ENCODE results near the gene FAM83B.
"Not testable (repeated sequence)": the region's sequence is repeated elsewhere in the genome, so short reads cannot be mapped to it uniquely, and the experiment has no call there.

Gene FAM83B

GRCh38 chr6:54971825-54972224, 125.3 kb downstream of the FAM83B start:
- no peak for DNase-seq
- CTCF ChIA-PET: interaction anchor here (1.3 kb wide), 1 partner anchor 16 kb away, joined by 3 read pairs; no protein-coding TSS in a partner anchor
- POLR2A ChIA-PET: no interaction called here
- Histone ChIP-seq H3K4me3 (ENCODE audit: control insufficient read depth in 1 of 7, extremely low read depth in 1 of 7, insufficient read depth in 4 of 7, low read depth in 2 of 7, low read length in 6 of 7) (no peak overlapping the region), H3K4me1 (ENCODE audit: control extremely low read depth in 1 of 4, control insufficient read depth in 4 of 4, insufficient read depth in 4 of 4, low read length in 3 of 4) (no peaks in the 10 kb centered on the region), H3K9me3 (ENCODE audit: control extremely low read depth in 1 of 5, control insufficient read depth in 4 of 5, insufficient read depth in 2 of 5, low read depth in 1 of 5, low read length in 4 of 5) (no peaks in the 10 kb centered on the region), H3K27ac (ENCODE audit: insufficient read depth in 1 of 2, low read depth in 1 of 2, low read length in 2 of 2, poor library complexity in 1 of 2, severe bottlenecking in 2 of 2) (no peak overlapping the region), H3K36me3 (ENCODE audit: control insufficient read depth in 4 of 4, insufficient read depth in 4 of 4, low read length in 3 of 4) (no peaks in the 10 kb centered on the region), H3K27me3 (replicated peaks in 2 of 5; ENCODE audit: control insufficient read depth in 4 of 5, insufficient read depth in 5 of 5, low read length in 4 of 5) (no peaks in the 10 kb centered on the region)
- 77% methylated on average over 2 of the region's 2 CpGs for WGBS (ENCODE audit: insufficient coverage)

- H3K9me3 ChIP-seq (ENCODE audit: control extremely low read depth in 1 of 5, control insufficient read depth in 4 of 5, insufficient read depth in 2 of 5, low read depth in 1 of 5, low read length in 4 of 5); H3K36me3 ChIP-seq (ENCODE audit: control insufficient read depth in 4 of 4, insufficient read depth in 4 of 4, low read length in 3 of 4); DNase-seq; H3K4me3 ChIP-seq (ENCODE audit: control insufficient read depth in 1 of 7, extremely low read depth in 1 of 7, insufficient read depth in 4 of 7, low read depth in 2 of 7, low read length in 6 of 7); H3K27ac ChIP-seq (ENCODE audit: insufficient read depth in 1 of 2, low read depth in 1 of 2, low read length in 2 of 2, poor library complexity in 1 of 2, severe bottlenecking in 2 of 2); POLR2A ChIA-PET; CTCF ChIA-PET; H3K27me3 ChIP-seq (replicated peaks in 2 of 5; ENCODE audit: control insufficient read depth in 4 of 5, insufficient read depth in 5 of 5, low read length in 4 of 5); H3K4me1 ChIP-seq (ENCODE audit: control extremely low read depth in 1 of 4, control insufficient read depth in 4 of 4, insufficient read depth in 4 of 4, low read length in 3 of 4): not testable (repeated sequence)
- WGBS (ENCODE audit: insufficient coverage): 95% methylated on average over 17 of the region's 24 CpGs
Observed at GRCh38 chr6:54979161-54979560, 132.6 kb downstream of the FAM83B start.

- Histone ChIP-seq H3K4me3 (ENCODE audit: control insufficient read depth in 1 of 7, extremely low read depth in 1 of 7, insufficient read depth in 4 of 7, low read depth in 2 of 7, low read length in 6 of 7) (no peak overlapping the region), H3K36me3 (ENCODE audit: control insufficient read depth in 4 of 4, insufficient read depth in 4 of 4, low read length in 3 of 4) (no peaks in the 10 kb centered on the region), H3K27ac (ENCODE audit: insufficient read depth in 1 of 2, low read depth in 1 of 2, low read length in 2 of 2, poor library complexity in 1 of 2, severe bottlenecking in 2 of 2) (no peak overlapping the region), H3K9me3 (ENCODE audit: control extremely low read depth in 1 of 5, control insufficient read depth in 4 of 5, insufficient read depth in 2 of 5, low read depth in 1 of 5, low read length in 4 of 5) (peaks cover 0 to 2% (median 0%) of the 10 kb centered on the region in 5 experiments), H3K27me3 (replicated peaks in 2 of 5; ENCODE audit: control insufficient read depth in 4 of 5, insufficient read depth in 5 of 5, low read length in 4 of 5) (no peaks in the 10 kb centered on the region), H3K4me1 (ENCODE audit: control extremely low read depth in 1 of 4, control insufficient read depth in 4 of 4, insufficient read depth in 4 of 4, low read length in 3 of 4) (no peaks in the 10 kb centered on the region)
- no peak for DNase-seq
- ChIA-PET POLR2A (no interaction called here), CTCF (no interaction called here)
- WGBS (ENCODE audit: insufficient coverage): 96% methylated on average over 11 of the region's 14 CpGs
Observed at GRCh38 chr6:54980511-54981275, 134.1 kb downstream of the FAM83B start.

GRCh38 chr6:54981276-54981609, 134.7 kb downstream of the FAM83B start:
- WGBS (ENCODE audit: insufficient coverage): 90% methylated on average over 2 of the region's 2 CpGs
- Histone ChIP-seq H3K4me1 (ENCODE audit: control extremely low read depth in 1 of 4, control insufficient read depth in 4 of 4, insufficient read depth in 4 of 4, low read length in 3 of 4) (no peaks in the 10 kb centered on the region), H3K9me3 (ENCODE audit: control extremely low read depth in 1 of 5, control insufficient read depth in 4 of 5, insufficient read depth in 2 of 5, low read depth in 1 of 5, low read length in 4 of 5) (peaks cover 0 to 2% (median 0%) of the 10 kb centered on the region in 5 experiments), H3K27me3 (replicated peaks in 2 of 5; ENCODE audit: control insufficient read depth in 4 of 5, insufficient read depth in 5 of 5, low read length in 4 of 5) (no peaks in the 10 kb centered on the region), H3K4me3 (ENCODE audit: control insufficient read depth in 1 of 7, extremely low read depth in 1 of 7, insufficient read depth in 4 of 7, low read depth in 2 of 7, low read length in 6 of 7) (no peak overlapping the region), H3K36me3 (ENCODE audit: control insufficient read depth in 4 of 4, insufficient read depth in 4 of 4, low read length in 3 of 4) (no peaks in the 10 kb centered on the region), H3K27ac (ENCODE audit: insufficient read depth in 1 of 2, low read depth in 1 of 2, low read length in 2 of 2, poor library complexity in 1 of 2, severe bottlenecking in 2 of 2) (no peak overlapping the region)
- no peak for DNase-seq
- CTCF ChIA-PET: no interaction called here
- POLR2A ChIA-PET: no interaction called here

GRCh38 chr6:54981647-54982046, 135.1 kb downstream of the FAM83B start:
- no peak overlapping the region for H3K27ac ChIP-seq (ENCODE audit: insufficient read depth in 1 of 2, low read depth in 1 of 2, low read length in 2 of 2, poor library complexity in 1 of 2, severe bottlenecking in 2 of 2)
- no peaks in the 10 kb centered on the region for H3K27me3 ChIP-seq (replicated peaks in 2 of 5; ENCODE audit: control insufficient read depth in 4 of 5, insufficient read depth in 5 of 5, low read length in 4 of 5)
- POLR2A ChIA-PET: no interaction called here
- WGBS (ENCODE audit: insufficient coverage): 92% methylated on average over 2 of the region's 3 CpGs
- peaks cover 0 to 2% (median 0%) of the 10 kb centered on the region in 5 experiments for H3K9me3 ChIP-seq (ENCODE audit: control extremely low read depth in 1 of 5, control insufficient read depth in 4 of 5, insufficient read depth in 2 of 5, low read depth in 1 of 5, low read length in 4 of 5)
- H3K4me3 ChIP-seq (ENCODE audit: control insufficient read depth in 1 of 7, extremely low read depth in 1 of 7, insufficient read depth in 4 of 7, low read depth in 2 of 7, low read length in 6 of 7): no peak overlapping the region
- no peak for DNase-seq
- H3K4me1 ChIP-seq (ENCODE audit: control extremely low read depth in 1 of 4, control insufficient read depth in 4 of 4, insufficient read depth in 4 of 4, low read length in 3 of 4): no peaks in the 10 kb centered on the region
- no peaks in the 10 kb centered on the region for H3K36me3 ChIP-seq (ENCODE audit: control insufficient read depth in 4 of 4, insufficient read depth in 4 of 4, low read length in 3 of 4)
- CTCF ChIA-PET: interaction anchor here (1.6 kb wide), 1 partner anchor 11 kb away, joined by 3 read pairs; no protein-coding TSS in a partner anchor

GRCh38 chr6:54987633-54988290, 141.2 kb downstream of the FAM83B start:
- no peak for DNase-seq
- ChIA-PET POLR2A (no interaction called here), CTCF (no interaction called here)
- peaks cover 0 to 2% (median 1%) of the 10 kb centered on the region in 5 experiments for H3K9me3 ChIP-seq (ENCODE audit: control extremely low read depth in 1 of 5, control insufficient read depth in 4 of 5, insufficient read depth in 2 of 5, low read depth in 1 of 5, low read length in 4 of 5)
- H3K4me1 ChIP-seq (ENCODE audit: control extremely low read depth in 1 of 4, control insufficient read depth in 4 of 4, insufficient read depth in 4 of 4, low read length in 3 of 4): no peaks in the 10 kb centered on the region
- no peak overlapping the region for H3K27ac ChIP-seq (ENCODE audit: insufficient read depth in 1 of 2, low read depth in 1 of 2, low read length in 2 of 2, poor library complexity in 1 of 2, severe bottlenecking in 2 of 2)
- no peaks in the 10 kb centered on the region for H3K27me3 ChIP-seq (replicated peaks in 2 of 5; ENCODE audit: control insufficient read depth in 4 of 5, insufficient read depth in 5 of 5, low read length in 4 of 5)
- H3K36me3 ChIP-seq (ENCODE audit: control insufficient read depth in 4 of 4, insufficient read depth in 4 of 4, low read length in 3 of 4): no peaks in the 10 kb centered on the region
- H3K4me3 ChIP-seq (ENCODE audit: control insufficient read depth in 1 of 7, extremely low read depth in 1 of 7, insufficient read depth in 4 of 7, low read depth in 2 of 7, low read length in 6 of 7): no peak overlapping the region

- DNase-seq: no peak
- Histone ChIP-seq H3K4me1 (ENCODE audit: control extremely low read depth in 1 of 4, control insufficient read depth in 4 of 4, insufficient read depth in 4 of 4, low read length in 3 of 4) (no peaks in the 10 kb centered on the region), H3K27me3 (replicated peaks in 2 of 5; ENCODE audit: control insufficient read depth in 4 of 5, insufficient read depth in 5 of 5, low read length in 4 of 5) (no peaks in the 10 kb centered on the region), H3K9me3 (ENCODE audit: control extremely low read depth in 1 of 5, control insufficient read depth in 4 of 5, insufficient read depth in 2 of 5, low read depth in 1 of 5, low read length in 4 of 5) (peaks cover 0 to 3% (median 0%) of the 10 kb centered on the region in 5 experiments), H3K4me3 (ENCODE audit: control insufficient read depth in 1 of 7, extremely low read depth in 1 of 7, insufficient read depth in 4 of 7, low read depth in 2 of 7, low read length in 6 of 7) (no peak overlapping the region), H3K27ac (ENCODE audit: insufficient read depth in 1 of 2, low read depth in 1 of 2, low read length in 2 of 2, poor library complexity in 1 of 2, severe bottlenecking in 2 of 2) (no peak overlapping the region), H3K36me3 (ENCODE audit: control insufficient read depth in 4 of 4, insufficient read depth in 4 of 4, low read length in 3 of 4) (no peaks in the 10 kb centered on the region)
- CTCF ChIA-PET: no interaction called here
- POLR2A ChIA-PET: no interaction called here
Observed at GRCh38 chr6:54988576-54988975, 142.0 kb downstream of the FAM83B start.
